ELF-1 (cell line): Measurements from ENCODE around the gene ENOPH1.
"Not testable (repeated sequence)": the region's sequence is repeated elsewhere in the genome, so short reads cannot be mapped to it uniquely, and the experiment has no call there.

ENCODE experiments used
- DNase-seq: peaks from one replicate; pipeline ENCODE4 v3.0.0-alpha.2; 2016; ENCODE audit warnings: low read depth, low spot score

ENOPH1 gene

DNA sequence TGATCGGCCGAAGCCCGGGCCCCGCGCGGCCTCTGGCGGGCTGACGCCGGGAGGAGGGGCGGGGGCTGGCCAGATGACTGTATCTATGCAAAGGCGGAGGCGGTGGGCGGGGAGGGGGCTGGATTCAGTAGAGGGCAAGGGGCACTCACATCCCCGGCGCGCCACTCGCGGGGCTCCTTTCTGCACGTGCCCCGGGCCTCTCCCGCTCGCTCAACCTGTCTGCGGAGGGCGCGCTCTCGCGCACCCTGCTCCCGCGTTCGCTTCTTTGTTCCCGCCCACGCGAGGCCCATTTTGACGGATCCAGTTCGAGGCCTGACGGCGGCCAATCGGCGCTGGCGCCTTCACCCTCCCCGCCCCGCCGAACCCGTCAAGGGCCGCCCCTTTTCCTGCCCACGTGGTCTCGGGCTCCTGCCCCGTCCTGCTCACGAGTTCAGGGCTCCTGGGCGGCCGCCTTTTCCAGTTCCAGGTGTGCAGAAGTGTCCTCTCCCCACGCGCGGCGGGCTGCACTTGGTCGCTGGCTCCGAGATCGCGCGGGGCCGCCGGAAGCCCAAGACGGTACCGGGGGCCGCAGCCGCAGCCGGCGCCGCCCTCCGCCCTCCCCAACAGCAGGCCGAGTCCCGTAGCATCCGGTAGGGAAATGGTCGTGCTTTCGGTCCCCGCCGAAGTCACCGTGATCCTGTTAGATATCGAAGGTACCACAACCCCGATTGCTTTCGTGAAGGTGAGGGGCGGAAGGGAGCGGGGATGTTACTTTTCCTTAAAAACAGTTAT is at the start of gene ENOPH1, which contains the start of gene HNRNPDL:
ENOPH1 (plus strand) TSS at position 398 of the 771 bp plus-strand sequence; CDS start at position 638, 240 bp downstream.
HNRNPDL (minus strand) TSS at position 270 of the 771 bp plus-strand sequence. CDS start 772 bp downstream, outside the sequence.
- peak; percentile 99 for DNase-seq

DNA sequence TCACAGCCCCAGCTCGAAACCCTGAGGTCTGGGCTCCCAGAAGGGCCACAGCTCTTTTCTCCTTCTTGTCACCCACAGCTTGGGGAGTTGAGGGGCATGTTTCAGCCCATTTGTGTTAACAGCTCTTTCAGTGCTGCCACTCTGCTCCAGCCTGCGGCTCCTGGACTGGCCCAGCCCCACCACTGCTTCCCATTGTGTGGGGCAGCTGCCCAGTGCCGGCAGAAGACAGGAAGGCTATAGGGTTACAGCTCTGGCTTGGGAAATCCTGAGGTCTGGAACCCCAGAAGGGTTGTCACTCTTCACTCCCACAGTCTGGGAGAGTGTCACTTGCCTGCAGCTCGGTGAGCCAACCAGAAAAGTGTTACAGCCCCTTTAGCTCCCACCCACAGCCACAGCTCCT is 49.6 kb upstream of the ENOPH1 start:
- no peak for DNase-seq

DNA sequence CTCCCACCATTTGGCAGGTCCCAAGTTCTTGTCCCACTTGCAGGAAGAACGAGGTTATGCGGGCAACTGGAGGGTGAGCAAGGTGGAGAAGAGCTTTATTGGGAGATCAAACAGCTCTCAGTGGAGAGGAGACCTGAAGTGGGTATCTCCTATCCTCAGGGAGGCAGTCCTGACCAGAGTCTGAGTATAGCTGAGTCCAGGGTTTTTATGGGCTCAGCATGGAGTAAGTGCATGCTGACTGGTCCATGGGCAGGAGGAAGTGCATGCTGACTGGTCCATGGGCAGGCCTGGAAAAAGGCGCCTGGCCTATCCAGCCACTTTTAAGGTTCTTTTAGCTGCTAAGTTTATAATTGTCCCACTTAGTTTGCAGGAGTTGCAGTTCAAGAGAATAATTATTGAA is 49.2 kb upstream of the ENOPH1 start:
- DNase-seq = no peak

DNA sequence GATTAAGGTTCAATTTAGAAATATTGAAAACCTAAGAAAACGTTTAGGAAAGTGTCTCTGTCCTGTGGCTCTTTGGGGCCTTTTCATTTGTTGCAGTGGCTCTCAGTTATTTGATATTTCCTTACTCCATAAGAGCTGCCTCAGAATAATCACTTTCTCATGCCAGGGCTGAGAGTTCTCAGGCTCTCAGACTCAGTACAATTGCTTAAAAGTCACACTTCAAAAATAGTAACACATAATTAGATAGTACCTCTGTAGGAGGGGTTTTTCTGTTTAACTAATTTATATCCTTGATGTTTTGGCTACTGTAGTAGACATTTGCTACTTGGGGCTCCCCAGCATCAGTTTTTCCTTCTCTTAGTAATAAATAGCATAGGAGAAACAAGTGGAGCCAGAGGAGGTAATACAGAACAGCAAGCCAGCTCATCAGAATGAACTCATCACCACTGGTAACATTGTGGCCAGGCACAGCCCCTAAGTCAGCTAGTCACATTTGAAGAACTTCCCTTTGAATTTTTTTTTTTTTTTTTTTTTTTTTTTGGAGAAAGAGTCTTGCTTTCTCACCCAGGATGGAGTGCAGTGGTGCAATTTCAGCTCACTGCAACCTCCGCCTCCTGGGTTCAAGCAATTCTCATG is 48.6 kb upstream of the ENOPH1 start:
- DNase-seq = no peak

DNA sequence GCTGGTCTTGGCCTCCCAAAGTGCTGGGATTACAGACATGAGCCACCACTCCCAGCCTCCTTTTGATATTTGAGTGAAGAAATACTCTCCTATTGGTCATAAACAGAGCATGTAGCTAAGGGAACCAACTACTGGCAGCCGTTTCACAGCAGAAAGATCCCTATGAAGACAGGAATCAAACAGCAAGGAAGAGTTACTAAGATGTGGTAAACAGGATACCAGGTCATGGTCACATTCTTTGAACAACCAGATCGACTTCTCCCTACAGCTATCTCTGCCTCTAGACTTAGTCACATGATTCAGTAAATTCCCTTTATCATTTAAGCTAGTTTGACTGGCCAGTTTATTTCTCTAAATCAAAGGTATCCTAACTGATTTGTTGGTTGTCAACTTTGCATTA is 47.6 kb upstream of the ENOPH1 start:
- DNase-seq = no peak

DNA sequence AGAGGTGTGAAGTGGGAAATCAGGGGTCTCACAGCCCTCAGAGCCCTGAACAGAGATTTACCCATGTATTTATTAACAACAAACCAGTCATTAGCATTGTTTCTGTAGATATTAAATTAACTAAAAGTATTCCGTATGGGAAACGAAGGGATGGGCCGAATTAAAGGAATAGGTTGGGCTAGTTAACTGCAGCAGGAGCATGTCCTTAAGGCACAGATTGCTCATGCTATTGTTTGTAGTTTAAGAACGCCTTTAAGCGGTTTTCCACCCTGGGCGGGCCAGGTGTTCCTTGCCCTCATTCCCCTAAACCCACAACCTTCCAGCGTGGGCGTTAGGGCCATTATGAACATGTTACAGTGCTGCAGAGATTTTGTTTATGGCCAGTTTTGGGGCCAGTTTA is 44.1 kb upstream of the ENOPH1 start:
- not testable (repeated sequence) for DNase-seq

DNA sequence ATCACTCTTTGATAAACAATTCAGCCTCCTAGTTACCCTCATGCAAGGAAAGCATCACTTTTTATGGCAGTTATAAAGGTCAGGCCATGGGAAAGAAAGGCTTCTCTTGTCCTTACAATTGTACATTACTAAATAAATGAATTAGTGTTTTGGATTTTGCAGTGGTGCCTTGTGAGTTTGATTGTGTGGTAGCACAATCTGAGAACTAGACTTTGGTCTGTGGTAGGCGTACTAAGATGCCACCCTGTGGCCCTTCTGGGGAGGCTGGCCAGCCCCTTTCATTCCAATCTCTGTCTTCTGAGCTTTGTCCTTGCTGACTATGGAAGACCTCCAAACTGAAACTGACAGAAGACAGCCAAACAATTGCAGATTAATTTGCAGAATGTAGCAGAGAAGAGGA is 42.0 kb upstream of the ENOPH1 start:
- no peak for DNase-seq

DNA sequence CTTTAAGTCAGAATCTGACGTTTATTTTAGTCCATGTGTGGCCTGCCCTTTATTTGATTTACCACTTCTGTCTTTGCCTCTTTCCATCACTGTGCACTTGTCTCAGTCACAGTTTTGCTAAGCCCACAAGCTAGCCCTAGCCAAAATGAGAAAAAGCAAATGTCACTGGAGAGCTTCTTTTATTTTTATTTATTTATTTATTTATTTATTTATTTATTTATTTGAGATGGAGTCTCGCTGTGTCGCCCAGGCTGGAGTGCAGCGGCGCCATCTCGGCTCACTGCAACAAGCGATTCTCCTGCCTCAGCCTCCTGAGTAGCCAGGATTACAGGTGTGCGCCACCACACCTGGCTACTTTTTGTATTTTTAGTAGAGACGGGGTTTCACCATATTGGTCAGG is 40.3 kb upstream of the ENOPH1 start:
- not testable (repeated sequence) for DNase-seq

DNA sequence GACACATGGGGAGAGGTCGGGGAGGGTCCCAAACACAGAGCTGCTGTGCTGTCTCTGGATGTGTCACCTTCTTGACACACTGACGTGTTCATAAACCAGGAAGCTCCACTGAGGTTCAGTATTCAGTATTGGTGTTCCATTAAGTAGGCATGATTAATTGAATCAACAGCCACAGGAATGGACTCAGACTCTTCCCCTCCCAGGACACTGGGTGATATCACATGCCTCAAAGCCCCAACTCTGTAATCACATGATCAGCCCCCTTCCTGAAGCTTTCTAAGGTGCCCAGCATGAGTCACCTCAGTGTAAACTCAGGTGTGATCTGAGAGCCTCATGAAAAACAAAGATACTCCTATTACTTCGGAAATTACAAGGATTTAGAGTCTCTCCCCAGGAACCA is 35.5 kb upstream of the ENOPH1 start:
- DNase-seq = no peak

DNA sequence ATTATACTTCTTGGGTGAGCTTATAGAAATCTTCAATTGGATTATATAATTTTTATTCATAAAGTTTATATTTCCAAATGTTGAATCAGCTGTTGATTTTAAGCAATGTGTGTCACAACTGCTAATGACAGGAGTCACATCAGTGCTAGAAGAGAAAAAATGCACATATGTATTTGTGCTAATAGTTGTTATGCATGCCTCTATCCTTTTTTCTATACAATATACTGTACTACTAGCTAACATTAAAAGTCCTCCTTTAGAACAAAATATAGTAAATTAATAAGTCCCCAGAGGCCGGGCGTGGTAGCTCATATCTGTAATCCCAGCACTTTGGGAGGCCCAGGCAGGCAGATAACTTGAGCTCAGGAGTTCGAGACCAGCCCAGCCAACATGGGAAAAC is 32.9 kb upstream of the ENOPH1 start:
- DNase-seq = no peak

DNA sequence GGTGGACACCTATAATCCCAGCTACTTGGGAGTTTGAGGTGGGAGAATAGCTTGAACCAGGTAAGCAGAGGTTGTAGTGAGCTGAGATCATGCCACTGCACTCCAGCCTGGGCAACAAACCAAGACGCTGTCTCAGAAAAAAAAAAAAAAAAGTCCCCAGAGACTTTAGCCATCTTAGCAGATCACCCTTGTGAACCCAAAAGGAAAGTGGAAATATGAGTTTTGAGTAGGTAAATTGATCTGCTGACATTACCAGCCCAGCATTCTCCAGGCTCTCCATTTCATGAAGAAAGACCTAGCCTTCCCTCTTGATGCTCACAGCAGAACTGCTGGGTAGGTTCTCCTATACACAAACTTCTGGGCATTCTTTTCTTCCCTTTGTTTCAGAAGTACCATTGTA is 32.1 kb upstream of the ENOPH1 start:
- DNase-seq = no peak

DNA sequence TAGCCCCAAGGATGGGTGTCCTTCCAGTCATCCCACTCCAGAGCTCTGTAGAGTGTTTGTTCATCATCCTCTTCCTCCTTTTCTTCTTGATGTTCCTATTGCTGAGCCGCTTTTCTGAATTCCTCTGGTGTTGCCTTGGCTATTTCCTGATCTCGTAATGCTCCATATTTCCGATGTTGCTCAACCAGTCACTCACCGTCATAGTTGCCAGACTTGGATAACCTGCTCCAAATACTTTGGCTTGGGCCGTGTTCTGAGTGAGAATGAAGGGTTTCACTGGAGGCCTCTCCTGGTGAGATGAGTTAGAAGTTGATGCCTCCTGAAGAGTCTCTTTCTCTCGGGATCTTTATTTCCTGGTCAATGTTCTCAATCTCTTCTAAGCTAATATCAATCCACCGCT is 28.8 kb upstream of the ENOPH1 start:
- DNase-seq = no peak

DNA sequence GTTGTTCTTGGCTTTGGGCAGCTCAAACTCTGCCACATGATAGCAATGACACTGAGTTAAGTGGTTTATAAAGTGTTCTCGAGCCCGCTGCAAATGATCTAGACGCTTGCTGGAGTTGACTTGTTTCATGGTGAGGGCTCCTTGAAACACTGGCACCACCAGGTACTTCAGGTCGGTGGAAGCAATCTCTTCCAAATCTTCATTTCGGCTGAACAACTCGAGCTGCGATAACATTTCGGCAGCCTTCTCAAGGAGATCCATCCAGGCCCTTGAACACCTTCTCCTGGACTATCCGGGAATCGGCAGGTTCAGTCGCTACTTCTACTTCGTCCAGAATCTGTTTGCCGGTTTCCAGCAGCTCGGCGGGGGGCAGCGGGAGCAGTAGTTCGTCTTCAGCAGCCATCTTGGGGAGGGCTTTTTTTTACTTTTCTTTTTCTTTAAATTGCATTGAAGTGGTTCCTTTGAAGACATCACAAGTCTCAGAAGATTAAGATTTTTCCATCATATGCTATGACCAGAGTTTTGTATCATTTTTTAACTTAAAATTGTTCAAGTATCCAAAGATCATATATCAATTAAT is 28.1 kb upstream of the ENOPH1 start:
- no peak for DNase-seq

DNA sequence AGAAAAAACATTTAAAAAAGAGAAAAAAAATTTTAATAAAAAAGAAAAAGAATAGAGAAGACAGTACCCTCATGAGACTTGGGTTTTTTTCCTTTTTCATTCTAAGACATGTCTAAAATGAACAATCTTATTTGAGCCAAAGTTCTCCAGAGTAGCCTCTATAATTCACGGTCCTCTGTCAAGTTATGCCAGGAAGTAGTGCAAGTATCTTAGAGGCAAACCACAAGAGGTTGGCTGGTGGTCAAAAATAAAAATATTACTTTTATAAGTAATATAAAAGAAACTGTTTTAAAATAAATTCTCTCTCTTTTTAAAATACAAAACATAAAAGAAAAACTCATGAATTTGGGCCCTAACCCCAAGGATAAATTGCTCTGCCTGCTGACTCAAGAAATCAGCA is 26.7 kb upstream of the ENOPH1 start:
- no peak for DNase-seq

DNA sequence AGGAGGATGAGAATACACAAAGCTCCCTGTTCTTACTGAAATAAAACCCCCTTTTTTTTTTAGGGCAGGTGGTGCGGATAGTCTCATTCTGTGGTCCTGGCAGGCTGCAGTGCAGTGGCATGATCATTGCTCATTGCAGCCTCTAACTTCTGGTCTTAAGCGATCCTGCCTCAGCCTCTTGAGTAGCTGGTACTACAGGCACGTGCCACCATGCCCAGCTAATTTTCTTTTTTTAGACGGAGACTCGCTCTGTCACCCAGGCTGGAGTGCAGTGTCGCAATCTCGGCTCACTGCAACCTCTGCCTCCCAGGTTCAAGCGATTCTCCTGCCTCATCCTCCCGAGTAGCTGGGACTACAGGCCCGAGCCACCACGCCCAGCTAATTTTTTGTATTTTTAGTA is 15.3 kb upstream of the ENOPH1 start:
- not testable (repeated sequence) for DNase-seq

DNA sequence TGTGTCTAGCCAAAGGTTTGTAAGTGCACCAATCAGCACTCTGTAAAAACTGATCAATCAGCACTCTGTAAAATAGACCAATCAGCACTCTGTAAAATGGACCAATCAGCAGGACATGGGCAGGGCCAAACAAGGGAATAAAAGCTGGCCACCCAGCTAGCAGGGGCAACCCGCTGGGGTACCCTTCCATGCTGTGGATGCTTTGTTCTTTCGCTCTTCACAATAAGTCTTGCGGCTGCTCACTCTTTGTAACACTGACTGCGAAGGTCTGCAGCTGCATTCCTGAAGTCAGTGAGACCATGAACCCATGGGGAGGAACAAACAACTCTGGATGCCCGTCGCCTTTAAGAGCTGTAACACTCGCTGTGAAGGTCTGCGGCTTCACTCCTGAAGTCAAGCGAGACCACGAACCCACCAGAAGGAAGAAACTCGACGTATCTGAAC is 14.4 kb upstream of the ENOPH1 start:
- peak; percentile 54 for DNase-seq

DNA sequence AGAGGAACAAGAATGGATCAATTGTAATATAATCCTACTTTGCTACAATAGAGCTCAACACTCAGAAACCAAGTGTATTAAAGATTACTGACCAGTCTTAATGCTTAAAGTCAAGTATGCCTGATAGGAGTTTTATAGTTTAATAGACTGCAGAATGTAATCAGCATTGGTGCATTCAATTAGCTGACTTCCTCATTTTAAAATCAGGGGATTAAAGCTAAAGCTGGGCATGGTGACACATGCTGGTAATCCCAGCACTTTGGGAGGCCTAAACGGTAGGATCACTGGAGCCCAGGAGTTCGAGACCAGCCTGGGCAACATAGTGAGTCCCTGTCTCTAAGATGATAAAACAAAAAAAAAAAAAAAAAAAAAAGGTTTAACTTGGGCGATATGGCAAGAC is 10.9 kb upstream of the ENOPH1 start:
- no peak for DNase-seq

DNA sequence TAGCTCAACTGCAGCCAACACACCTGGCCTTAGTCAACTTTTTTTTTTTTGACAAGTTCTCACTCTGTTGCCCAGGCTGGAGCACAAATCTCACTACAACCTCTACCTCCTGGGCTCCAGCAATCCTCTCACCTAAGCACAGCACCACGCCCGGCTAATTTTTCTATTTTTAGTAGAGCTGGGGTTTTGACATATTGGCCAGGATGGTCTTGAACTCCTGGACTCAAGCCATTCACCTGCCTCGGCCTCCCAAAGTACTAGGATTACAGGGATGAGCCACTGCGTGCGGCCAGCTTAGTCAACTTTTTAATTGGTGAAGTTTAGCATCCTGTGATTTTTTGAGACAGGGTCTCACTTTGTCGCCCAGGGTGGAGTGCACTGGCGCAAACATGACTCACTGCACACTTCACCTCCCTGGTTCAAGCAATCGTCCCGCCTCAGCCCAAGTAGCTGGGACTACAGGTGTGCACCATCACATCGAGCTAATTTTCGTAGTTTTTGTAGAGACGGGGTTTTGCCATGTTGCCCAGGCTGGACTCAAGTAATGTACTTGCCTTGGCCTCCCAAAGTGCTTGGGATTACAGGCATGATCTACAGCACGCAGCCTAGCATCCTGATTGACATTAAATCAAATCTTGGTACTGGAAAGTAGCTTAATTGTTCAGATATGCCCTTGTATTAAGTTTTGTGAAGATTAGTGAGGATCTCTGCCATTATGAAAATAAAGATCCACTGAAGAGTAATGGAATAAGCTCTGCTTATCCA is 8.4 kb upstream of the ENOPH1 start:
- peak; percentile 37 for DNase-seq

DNA sequence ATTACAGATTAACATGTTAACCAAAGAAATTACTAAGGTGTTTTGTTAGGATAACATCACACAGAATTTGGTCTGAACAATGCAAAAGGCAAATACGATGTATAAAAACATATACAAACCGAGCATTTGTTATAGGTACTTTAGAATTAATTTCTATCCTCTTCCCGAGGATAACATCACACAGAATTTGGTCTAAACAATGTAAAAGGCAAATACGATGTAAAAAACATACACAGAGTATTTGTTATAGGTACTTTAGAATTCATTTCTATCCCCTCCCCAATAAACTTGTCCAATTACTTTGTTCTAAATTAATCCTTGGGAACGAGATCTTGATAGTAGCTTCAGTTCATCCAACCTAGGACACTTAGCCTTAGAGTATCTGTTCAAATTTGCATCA is 7.8 kb upstream of the ENOPH1 start:
- DNase-seq = no peak

DNA sequence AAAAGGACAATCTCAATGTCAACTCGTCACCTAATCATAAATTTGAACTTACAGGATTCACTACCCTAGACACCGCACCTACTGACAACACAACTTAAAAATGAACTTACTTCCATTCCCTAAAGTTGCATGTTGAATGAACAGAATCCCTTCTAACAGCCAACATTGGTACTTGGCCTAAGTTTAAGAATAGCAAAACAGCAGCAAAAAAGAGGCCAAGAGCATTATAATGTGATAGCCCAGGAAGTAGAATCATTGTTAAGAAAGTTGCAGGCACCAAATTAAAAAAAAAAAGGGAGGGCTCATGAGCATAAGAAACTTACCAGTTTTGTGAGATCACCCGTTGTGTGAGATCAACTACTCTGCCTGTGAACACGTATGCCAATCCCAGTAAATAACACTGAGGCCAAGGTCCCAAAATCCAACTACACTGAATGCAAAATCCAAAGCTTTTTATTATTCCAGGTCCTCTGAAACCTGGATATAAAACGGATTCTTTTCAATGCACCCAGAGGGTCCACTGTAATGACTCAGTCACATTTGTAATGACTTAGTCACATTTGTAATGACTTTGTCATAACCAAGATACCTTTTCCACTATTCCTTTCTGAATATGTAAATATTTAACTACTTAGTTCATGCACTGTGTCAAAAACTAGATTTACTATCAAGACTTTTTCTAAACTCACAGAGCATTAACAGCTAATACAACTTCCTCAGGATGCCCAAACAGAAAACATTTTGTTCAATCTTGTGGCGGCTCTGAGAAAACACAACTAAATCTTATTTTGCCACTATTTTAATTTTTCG is 6.9 kb upstream of the ENOPH1 start:
- no peak for DNase-seq

DNA sequence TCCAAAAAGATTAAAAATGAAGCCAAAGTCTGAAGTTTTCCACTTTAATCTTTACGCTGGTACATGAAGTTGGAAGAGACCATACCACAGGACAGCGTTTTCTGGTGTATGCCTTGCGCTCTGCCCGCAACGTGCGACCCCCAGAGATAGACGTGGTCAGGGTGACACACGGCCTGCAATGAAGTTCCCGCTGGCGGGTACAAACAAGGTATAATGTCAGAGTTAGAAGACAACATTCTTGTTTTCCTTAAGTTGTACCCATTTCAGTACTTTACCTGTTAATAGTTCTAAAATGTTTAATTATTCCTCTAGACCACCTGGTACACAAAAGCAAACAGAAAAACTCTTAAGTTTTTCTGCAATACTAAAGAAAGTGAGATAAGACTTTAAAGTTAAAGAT is 4.9 kb upstream of the ENOPH1 start:
- DNase-seq = no peak
